ENCODE data around the gene SLC30A1. TPM values are rescaled to one million over a fixed set of nuclear protein-coding genes. Genes with fewer than 3 reads are reported as not detected.

SLC30A1 gene
- total and polyA plus RNA-seq, 2 of the 8 experiments (the other 6 are each of a cell fraction or from before 2014, with no cell fraction given) = 4.5 to 14.0 TPM

GRCh38 chr1:211579440-211580302 is 710 bp upstream of the SLC30A1 start:
- no peak overlapping the region for H2BK20ac ChIP-seq (ENCODE audit: low read length)
- no peaks in the 10 kb centered on the region for H4K20me1 ChIP-seq (replicated peaks in 1 of 2; ENCODE audit: control insufficient read depth in 1 of 2, insufficient read depth in 2 of 2, low read length in 2 of 2)
- H3K23ac ChIP-seq (ENCODE audit: insufficient read length) = no peak overlapping the region
- H4K5ac ChIP-seq (ENCODE audit: insufficient read length, low read depth, low read length) = no peak overlapping the region
- peak overlapping the region; percentile 55 to 92 (median 63) for H3K4me3 ChIP-seq (ENCODE audit: extremely low read depth in 1 of 4, insufficient read depth in 2 of 4, low read depth in 3 of 4, low read length in 4 of 4)
- H3K36me3 ChIP-seq (ENCODE audit: control insufficient read depth in 2 of 4, insufficient read depth in 4 of 4, low read length in 3 of 4) = peaks cover 0 to 15% (median 2%) of the 10 kb centered on the region in 4 experiments; a peak in 1 of 8 replicates
- 30% methylated on average over 15 of the region's 46 CpGs; no CpG with 5 or more reads in 1 of the 2 experiments for WGBS, 2 experiments (ENCODE audit: extremely low coverage in 1 of 2, insufficient coverage in 1 of 2, insufficient read length in 1 of 2, insufficient replicate concordance in 2 of 2, low coverage in 1 of 2, low lambda C conversion rate in 2 of 2, missing lambda C conversion rate in 1 of 2)
- DNase-seq (ENCODE audit: low read depth in 1 of 2, low spot score in 2 of 2) (peak in 1 of 2 experiments; percentile 21), FAIRE-seq (no peak)
- peak overlapping the region; percentile 83; the same call in 1 of the 2 replicates for H2AFZ ChIP-seq (ENCODE audit: low read length)
- no peak overlapping the region for H2AK5ac ChIP-seq (ENCODE audit: low read depth, low read length)
- H3K56ac ChIP-seq (replicated peaks; ENCODE audit: insufficient read length, low read depth, low read length) = no peak overlapping the region
- H2BK15ac ChIP-seq (ENCODE audit: low read length) = no peak overlapping the region
- H3K9ac ChIP-seq (replicated peaks in 1 of 4; ENCODE audit: extremely low read depth in 1 of 4, low read depth in 3 of 4, low read length in 3 of 4) = peak overlapping the region in 3 of 4 experiments; percentile 35 to 54 (median 51); a peak in 4 of 7 replicates
- H3K9me3 ChIP-seq (ENCODE audit: insufficient read depth in 2 of 2, low read depth in 1 of 2, low read length in 1 of 2) = no peaks in the 10 kb centered on the region
- H3K27ac ChIP-seq (ENCODE audit: low read depth, low read length) = no peak overlapping the region
- H3K4me2 ChIP-seq (ENCODE audit: insufficient read depth in 1 of 2, low read depth in 2 of 2, low read length in 2 of 2) = peak overlapping the region; percentile 88 to 95
- no peak overlapping the region for H3K14ac ChIP-seq (ENCODE audit: insufficient read length)
- CTCF ChIA-PET (ENCODE audit: partially characterized antibody) = interaction anchor here (0.7 to 4.3 kb wide), 15 partner anchors 9 to 256 kb away, joined by 3 to 20 read pairs (median 4); no protein-coding TSS in a partner anchor
- peaks cover 0 to 13% (median 9%) of the 10 kb centered on the region in 4 experiments; a peak in 6 of 7 replicates for H3K4me1 ChIP-seq (replicated peaks in 1 of 4; ENCODE audit: control insufficient read depth in 3 of 4, insufficient read depth in 4 of 4, low read length in 3 of 4)
- no peak overlapping the region for H2BK120ac ChIP-seq (replicated peaks; ENCODE audit: low read depth, low read length)
- no peaks in the 10 kb centered on the region for H3K79me1 ChIP-seq (ENCODE audit: low read depth, low read length)
- no peak overlapping the region for H2BK5ac ChIP-seq (ENCODE audit: low read depth, low read length)
- H3K23me2 ChIP-seq (ENCODE audit: low read depth, low read length) = peaks cover 6% of the 10 kb centered on the region
- H2BK12ac ChIP-seq (ENCODE audit: low read depth, low read length) = no peak overlapping the region
- no peak overlapping the region for H3K4ac ChIP-seq (replicated peaks; ENCODE audit: insufficient read length, low read depth, low read length)
- H4K8ac ChIP-seq (ENCODE audit: extremely low read depth, insufficient read depth, low read length) = no peak overlapping the region
- no peak overlapping the region for H4K91ac ChIP-seq (replicated peaks; ENCODE audit: insufficient read length, low read length)
- peaks cover 6 to 35% of the 10 kb centered on the region in 2 experiments; a peak in 3 of 4 replicates for H3K79me2 ChIP-seq (ENCODE audit: control insufficient read depth in 1 of 2, insufficient read depth in 2 of 2, low read length in 2 of 2)
- POLR2A ChIA-PET (ENCODE audit: partially characterized antibody) = interaction anchor here (0.9 to 2.1 kb wide), 11 partner anchors 10 to 262 kb away, joined by 3 to 5 read pairs (median 4); partner anchors contain the start of gene NEK2
- no peaks in the 10 kb centered on the region for H3K27me3 ChIP-seq (replicated peaks in 1 of 4; ENCODE audit: control insufficient read depth in 3 of 4, extremely low read depth in 1 of 4, insufficient read depth in 3 of 4, low read length in 3 of 4)
- peak overlapping the region; percentile 34; the same call in 1 of the 2 replicates for H3K18ac ChIP-seq (ENCODE audit: extremely low read depth, low read length)
- TF ChIP-seq RBBP5 (IDR thresholded peaks at IDR 0.05; ENCODE audit: borderline replicate concordance, low read depth, low read length) (0 out of 2 replicates have a peak, but pooled peaks have one; percentile 7), SIN3A (conservative IDR thresholded peaks at IDR 0.05 in 1 of 2, IDR thresholded peaks at IDR 0.05 in 1 of 2; ENCODE audit: low read depth in 1 of 2, low read length in 2 of 2) (peak in 1 of 2 experiments; percentile 80; a peak in 2 of 4 replicates), POLR2A (IDR thresholded peaks at IDR 0.05; ENCODE audit: control extremely low read depth in 1 of 2, low read depth in 2 of 2, low read length in 2 of 2) (no peak), POU5F1 (IDR thresholded peaks at IDR 0.05; ENCODE audit: low read depth, low read length) (no peak), TAF1 (IDR thresholded peaks at IDR 0.05; ENCODE audit: low read depth, low read length) (0 out of 2 replicates have a peak, but pooled peaks have one; percentile 41), CREB1 (IDR thresholded peaks at IDR 0.05) (peak; percentile 89), HDAC2 (IDR thresholded peaks at IDR 0.05; ENCODE audit: borderline replicate concordance in 1 of 2, low read depth in 2 of 2, low read length in 2 of 2) (peak in 1 of 2 experiments; percentile 31; a peak in 2 of 4 replicates), JUN (IDR thresholded peaks at IDR 0.05; ENCODE audit: low read depth, low read length) (no peak)
- TF ChIP-seq, protein P1, sequence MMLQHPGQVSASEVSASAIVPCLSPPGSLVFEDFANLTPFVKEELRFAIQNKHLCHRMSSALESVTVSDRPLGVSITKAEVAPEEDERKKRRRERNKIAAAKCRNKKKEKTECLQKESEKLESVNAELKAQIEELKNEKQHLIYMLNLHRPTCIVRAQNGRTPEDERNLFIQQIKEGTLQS (IDR thresholded peaks at IDR 0.05; ENCODE audit: insufficient read depth, low read depth, low read length) = no peak
